GM10248 (cell line): ENCODE measurements around the gene POLR2E.
A peak's percentile ranks its signal among the peaks of the same experiment; 100 is the strongest.

Experiments
- CTCF ChIA-PET: fragments of 300-600 bp; sonication (Branson Sonifier 250); formaldehyde crosslinking; extraction: SDS; loops from one replicate; lab custom pipeline; 2021; ENCODE audit warnings: antibody characterized with exemption; lab: Yijun Ruan, JAX
- POLR2A ChIA-PET: fragments of 350-650 bp; sonication (Branson Sonifier 250); formaldehyde crosslinking; extraction: SDS; loops from one replicate; lab custom pipeline; 2020; ENCODE audit warnings: antibody characterized with exemption; lab: Yijun Ruan, JAX
- DNase-seq: peaks from one replicate; pipeline ENCODE4 v3.0.0; 2012; ENCODE audit errors: extremely low spot score
- CTCF ChIP-seq: IDR thresholded peaks from 2 replicates; pipeline ENCODE4 v1.5.1; 2012; ENCODE audit warnings: mild to moderate bottlenecking, low read depth; ENCODE audit errors: extremely low read depth, missing control alignments, control extremely low read depth

The POLR2E gene

GRCh38 chr19:1094978-1095701 lies at the start of gene POLR2E:
TSS of gene POLR2E (minus strand) at chr19:1095375. CDS start at chr19:1095315, 60 bp downstream.
- ChIA-PET CTCF (interaction anchor here (1.0 to 2.1 kb wide), 3 partner anchors 9 to 149 kb away, joined by 3 to 10 read pairs (median 4); partner anchors contain the start of gene GPX4), POLR2A (interaction anchor here (1.4 kb wide), 1 partner anchor 20 kb away, joined by 5 read pairs; no protein-coding TSS in a partner anchor)
- no peak for TF ChIP-seq CTCF
- DNase-seq: peak; percentile 96

GRCh38 chr19:1144741-1145140 lies 49.6 kb upstream of the POLR2E start:
- ChIA-PET POLR2A (no interaction called here), CTCF (no interaction called here)
- no peak for TF ChIP-seq CTCF
- DNase-seq: no peak

GRCh38 chr19:1143828-1144399 lies 48.7 kb upstream of the POLR2E start:
- TF ChIP-seq CTCF: no peak
- POLR2A ChIA-PET: no interaction called here
- CTCF ChIA-PET: interaction anchor here (0.8 kb wide), 1 partner anchor 34 kb away, joined by 3 read pairs; no protein-coding TSS in a partner anchor
- DNase-seq: no peak

GRCh38 chr19:1141944-1142343 lies 46.8 kb upstream of the POLR2E start:
- DNase-seq: no peak
- ChIA-PET CTCF (no interaction called here), POLR2A (no interaction called here)
- no peak for TF ChIP-seq CTCF

GRCh38 chr19:1140272-1141027 lies 45.3 kb upstream of the POLR2E start:
- POLR2A ChIA-PET: no interaction called here
- CTCF ChIA-PET: interaction anchor here (1.0 kb wide), 1 partner anchor 17 kb away, joined by 3 read pairs; no protein-coding TSS in a partner anchor
- TF ChIP-seq CTCF: no peak
- no peak for DNase-seq

GRCh38 chr19:1139126-1139525 lies 44.0 kb upstream of the POLR2E start:
- ChIA-PET CTCF (no interaction called here), POLR2A (no interaction called here)
- no peak for TF ChIP-seq CTCF
- no peak for DNase-seq
